ENCODE results near the gene GALNT17. TPM values are rescaled to one million over a fixed set of nuclear protein-coding genes. Genes with fewer than 3 reads are reported as not detected.
"Not testable (repeated sequence)": the region's sequence is repeated elsewhere in the genome, so short reads cannot be mapped to it uniquely, and the experiment has no call there.

GALNT17 gene
- total RNA-seq, 1 experiment from 2014 or later = 0.03 TPM

DNA sequence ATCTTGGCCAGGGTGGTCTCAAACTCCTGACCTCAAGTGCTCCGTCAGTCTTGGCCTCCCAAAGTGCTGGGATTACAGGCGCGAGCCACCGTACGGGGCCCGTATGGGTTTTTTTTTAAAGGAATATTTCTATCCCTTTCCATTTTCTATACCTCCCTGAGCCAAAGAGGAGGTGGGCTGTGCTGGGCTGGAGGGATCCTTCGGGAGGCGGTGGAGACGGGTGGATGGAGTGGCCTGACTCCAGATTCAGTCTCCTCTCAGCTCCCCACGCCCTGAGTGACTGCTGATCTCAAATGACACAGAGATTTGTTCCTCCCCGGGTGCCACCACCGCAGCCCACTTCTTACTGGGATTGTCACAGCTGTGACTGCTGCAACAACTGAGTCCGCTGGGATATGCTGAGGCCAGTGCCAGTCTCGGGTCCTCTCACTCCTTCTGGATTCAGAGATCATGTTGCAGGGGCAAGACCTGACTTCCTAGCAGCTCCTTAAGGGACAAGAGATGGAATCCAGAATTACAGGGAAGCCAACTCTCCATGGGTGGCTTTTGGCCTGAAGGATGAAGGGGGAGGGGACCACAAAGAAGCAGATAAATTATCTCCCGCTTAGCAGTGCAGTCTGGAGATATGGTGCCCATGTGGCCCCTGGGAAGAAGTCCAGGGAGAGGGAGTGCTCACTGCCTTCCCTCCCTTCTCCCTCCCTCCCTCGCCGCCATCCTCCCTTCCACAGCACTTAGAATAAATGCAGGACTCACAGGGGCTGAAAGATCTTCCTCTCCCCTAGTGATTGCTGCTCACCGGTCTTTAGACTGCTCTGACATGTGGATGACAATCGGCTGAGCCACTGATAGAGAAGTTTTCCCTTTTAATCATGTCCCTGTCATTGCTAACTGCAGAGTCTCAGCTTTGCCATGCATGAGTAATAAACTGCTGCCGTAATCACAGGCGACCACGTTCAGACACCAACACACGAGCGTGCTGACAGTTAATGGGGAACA is 14.3 kb downstream of the GALNT17 start:
- in situ Hi-C loops (cut with HindIII; ENCODE audit: low pct_unique_long_range_greater_than_20kb, low sequenced_read_pairs) = no loop called here
- DNase-seq (ENCODE audit: low read depth, low spot score) = no peak

DNA sequence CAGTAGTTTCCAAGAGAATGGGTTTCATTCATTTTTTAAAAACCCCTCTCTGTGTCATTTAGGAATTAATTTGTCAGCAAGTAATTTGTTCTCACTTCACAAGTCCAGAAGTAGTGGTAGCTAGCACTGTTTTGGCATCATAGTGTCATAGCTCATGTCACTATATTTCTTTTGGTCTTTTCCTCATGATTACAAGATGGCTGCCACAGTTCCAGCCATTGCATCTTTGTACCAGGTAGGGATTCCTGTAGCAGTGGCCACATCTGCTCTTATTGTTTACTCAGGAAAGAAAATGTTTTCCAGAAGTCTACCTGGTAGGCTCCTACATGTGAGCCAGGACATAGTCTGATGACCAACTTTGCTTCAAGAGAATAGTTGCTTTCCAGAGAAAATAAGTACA is 16.2 kb downstream of the GALNT17 start:
- in situ Hi-C loops (cut with HindIII; ENCODE audit: low pct_unique_long_range_greater_than_20kb, low sequenced_read_pairs) = no loop called here
- no peak for DNase-seq (ENCODE audit: low read depth, low spot score)

DNA sequence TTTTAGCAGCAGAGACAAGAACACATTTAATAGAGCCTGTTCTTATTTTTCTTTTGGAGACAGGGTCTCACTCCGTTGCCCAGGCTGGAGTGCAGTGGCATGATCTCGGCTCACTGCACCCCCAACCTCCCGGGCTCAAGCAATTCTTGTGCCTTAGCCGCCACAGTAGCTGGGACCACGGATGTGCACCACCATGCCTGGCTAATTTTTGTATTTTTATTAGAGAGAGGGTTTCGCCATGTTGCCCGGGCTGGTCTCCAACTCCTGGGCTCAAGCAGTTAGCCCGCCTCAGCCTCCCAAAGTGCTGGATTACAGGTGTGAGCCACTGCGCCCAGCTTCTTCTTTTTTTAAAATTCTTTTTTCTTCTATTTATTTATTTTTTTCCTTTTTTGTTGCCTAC is 23.3 kb downstream of the GALNT17 start:
- no peak for DNase-seq (ENCODE audit: low read depth, low spot score)
- in situ Hi-C loops (cut with HindIII; ENCODE audit: low pct_unique_long_range_greater_than_20kb, low sequenced_read_pairs) = no loop called here

DNA sequence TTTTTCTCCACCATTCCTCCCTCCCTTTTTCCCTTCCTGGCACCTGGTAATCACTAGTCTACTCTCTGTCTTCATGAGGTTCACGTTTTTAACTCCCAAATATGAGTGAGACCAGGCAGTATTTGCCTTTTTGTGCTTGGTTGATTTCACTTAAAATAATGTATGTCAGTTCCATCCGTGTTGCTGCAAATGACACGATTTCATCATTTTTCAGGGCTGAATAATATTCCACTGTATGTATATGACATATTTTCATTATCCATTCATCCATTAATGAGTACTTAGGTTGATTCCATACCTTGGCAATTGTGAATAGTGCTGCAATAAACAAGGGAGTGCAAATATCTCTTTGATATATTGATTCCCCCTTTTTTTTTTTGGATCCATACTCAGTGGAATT is 25.8 kb downstream of the GALNT17 start:
- in situ Hi-C loops (cut with HindIII; ENCODE audit: low pct_unique_long_range_greater_than_20kb, low sequenced_read_pairs) = no loop called here

DNA sequence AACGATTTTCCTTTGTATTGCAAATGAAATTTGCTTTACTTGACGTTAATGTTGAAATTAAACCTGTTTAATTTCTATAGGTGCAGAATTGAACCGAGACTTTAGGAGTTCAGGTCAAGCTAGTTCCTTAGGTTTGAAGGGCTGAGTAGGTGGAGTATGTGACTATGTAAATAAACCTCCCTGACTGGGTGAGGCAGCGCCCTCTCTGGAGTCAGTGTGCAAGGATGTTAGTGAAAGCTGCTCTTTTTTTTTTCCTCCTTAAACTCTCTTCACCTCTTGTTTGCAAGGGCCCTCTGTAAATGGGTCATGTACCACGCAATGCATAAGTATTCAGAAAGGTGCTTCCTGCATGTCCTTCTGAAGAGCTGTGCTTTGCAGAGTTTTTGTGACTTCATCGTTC is 33.8 kb downstream of the GALNT17 start:
- peak; percentile 13 for DNase-seq (ENCODE audit: low read depth, low spot score)

More for the DNA sequence above, 25.8 kb downstream of the GALNT17 start:
- DNase-seq (ENCODE audit: low read depth, low spot score) = no peak

DNA sequence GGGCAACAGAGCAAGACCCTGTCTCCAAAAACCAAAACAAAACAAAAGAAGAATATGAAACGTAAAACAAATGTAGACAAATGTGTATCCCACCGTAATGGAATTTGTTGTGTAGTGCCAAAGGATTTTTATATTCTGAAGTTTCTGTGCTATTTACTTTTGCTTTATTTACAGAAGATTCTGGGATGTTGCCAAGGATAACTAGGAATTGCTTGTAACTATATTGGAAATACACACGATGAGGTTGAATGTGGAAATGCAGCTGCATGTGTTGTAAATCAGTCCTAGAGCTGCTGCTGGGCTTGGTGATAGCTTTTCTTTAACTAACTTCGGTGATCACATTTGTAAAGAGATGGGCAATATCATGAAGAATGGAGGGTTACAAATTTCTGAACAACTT is 39.5 kb downstream of the GALNT17 start:
- in situ Hi-C loops (cut with HindIII; ENCODE audit: low pct_unique_long_range_greater_than_20kb, low sequenced_read_pairs) = no loop called here
- DNase-seq (ENCODE audit: low read depth, low spot score) = no peak

More for the DNA sequence above, 33.8 kb downstream of the GALNT17 start:
- in situ Hi-C loops (cut with HindIII; ENCODE audit: low pct_unique_long_range_greater_than_20kb, low sequenced_read_pairs) = no loop called here

DNA sequence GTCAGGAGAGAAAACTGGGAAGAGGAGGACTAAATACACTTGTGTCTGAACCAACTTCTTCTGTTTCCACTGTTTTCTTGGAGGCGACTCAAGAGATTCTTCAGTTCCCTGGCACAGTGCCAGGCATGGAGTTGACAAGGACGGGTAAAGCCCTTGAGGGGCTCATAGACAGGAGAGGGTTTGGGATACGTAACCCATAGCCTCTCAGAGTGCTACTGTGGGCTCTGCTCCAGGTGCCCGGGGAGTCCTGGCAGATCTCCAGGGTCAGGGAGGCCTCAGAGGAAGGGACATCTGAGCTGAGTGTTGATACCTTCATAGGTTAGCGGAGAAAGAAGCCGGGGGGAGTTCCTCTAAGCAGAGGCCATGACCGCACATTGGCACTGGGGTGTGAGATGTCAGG is 42.0 kb downstream of the GALNT17 start:
- in situ Hi-C loops (cut with HindIII; ENCODE audit: low pct_unique_long_range_greater_than_20kb, low sequenced_read_pairs) = no loop called here
- DNase-seq (ENCODE audit: low read depth, low spot score) = no peak

DNA sequence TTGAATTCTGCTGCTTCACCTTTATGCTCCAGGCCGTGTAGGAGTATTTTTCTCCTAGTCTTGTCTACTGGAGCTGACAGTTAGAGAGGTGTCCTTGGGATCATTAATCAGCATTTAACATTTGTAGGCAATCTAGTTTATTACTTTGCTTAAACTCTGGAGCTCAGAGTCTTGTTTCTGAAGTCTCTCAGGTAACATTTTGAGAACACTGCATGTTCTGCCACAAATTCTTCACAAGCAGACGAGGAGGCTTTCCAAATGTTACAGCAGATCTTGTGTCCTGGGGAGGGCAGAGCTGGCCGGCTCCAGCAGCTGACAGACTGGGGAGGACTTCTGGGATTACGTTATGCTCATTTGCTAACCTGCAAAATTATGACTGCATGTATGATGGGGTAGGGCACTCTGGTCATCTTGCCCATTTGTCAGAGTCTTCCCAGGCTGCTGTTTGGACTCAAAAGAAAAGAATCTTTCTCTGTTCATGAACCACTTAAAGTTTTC is 50.5 kb downstream of the GALNT17 start:
- no peak for DNase-seq (ENCODE audit: low read depth, low spot score)
- in situ Hi-C loops (cut with HindIII; ENCODE audit: low pct_unique_long_range_greater_than_20kb, low sequenced_read_pairs) = no loop called here

DNA sequence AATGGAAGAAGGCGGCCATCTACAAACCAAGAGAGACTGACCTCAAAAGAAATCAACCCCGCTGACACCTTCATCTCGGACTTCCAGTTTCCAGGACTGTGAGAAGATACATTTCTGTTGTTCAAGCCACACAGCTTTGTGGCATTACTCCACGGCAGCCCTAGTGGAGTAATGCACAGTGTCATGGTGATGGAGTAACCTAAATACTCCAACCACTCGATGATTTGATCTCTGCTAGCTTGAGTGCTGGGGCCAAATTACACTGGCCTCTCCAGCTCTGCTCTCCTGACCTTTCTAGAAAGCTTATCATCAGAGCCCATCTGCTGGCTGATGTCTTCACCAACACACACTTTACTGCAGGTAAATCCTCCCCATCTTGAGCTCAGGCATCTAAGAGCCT is 52.2 kb downstream of the GALNT17 start:
- DNase-seq (ENCODE audit: low read depth, low spot score) = no peak
- in situ Hi-C loops (cut with HindIII; ENCODE audit: low pct_unique_long_range_greater_than_20kb, low sequenced_read_pairs) = no loop called here

DNA sequence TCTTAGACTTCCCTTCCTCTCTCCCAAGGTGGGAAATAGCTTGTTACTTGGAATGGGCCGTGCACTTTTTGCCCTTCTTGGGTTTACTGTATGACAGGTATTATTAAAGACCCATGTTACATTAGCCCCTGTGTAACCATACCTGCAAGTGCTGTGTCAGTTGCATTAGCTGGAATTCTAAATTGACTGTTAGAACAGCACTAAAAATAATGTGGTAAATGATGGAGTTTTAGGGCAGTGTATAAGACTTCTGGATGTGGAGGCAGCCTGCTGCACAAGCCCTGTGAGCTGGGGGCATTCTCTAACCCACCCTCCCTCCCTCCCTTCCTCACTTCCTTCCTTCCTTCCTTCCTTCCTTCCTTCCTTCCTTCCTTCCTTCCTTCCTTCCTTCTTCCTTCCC is 52.7 kb downstream of the GALNT17 start:
- no peak for DNase-seq (ENCODE audit: low read depth, low spot score)
- in situ Hi-C loops (cut with HindIII; ENCODE audit: low pct_unique_long_range_greater_than_20kb, low sequenced_read_pairs) = no loop called here

DNA sequence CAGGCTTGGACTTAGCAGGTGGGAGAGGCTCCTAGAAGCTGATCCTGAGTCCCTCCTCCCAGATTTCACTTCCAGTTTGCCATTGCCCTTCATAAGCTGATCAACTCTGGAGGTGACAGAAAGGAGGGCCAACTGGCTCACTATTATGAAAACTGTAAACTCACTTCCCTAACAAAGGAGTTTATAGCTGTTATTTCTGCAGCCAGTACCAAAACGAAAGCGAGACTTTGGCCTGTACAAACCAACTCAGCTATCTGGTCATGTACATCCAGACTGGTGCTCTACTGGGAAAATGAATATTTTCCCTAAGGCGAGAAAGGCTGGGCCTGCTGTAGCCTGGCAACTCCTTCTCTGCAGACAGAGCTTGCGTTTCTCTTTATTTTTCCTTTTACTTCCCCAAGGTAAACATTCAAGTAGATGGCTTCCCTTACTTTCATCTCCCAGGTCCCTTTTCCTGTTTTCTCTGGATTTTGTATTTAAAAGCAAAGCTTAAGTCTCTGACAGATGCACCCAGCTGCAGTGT is 54.7 kb downstream of the GALNT17 start:
- no peak for DNase-seq (ENCODE audit: low read depth, low spot score)
- in situ Hi-C loops (cut with HindIII; ENCODE audit: low pct_unique_long_range_greater_than_20kb, low sequenced_read_pairs) = no loop called here

DNA sequence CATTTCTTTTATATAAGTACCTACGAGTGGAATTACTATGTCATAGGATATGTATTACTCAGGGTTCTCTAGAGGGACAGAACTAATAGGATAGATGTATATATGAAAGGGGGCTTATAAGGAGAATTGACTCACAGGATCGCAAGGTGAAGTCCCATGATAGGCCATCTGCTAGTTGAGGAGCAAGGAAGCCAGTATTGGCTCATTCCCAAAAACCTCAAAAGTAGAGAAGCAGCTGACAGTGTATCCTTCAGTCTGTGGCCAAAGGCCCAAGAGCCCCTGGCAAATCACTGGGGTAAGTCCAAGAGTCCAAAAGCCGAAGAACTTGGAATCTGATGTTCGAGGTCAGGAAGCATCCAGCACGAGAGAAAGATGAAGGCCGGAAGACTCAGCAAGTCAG is 59.8 kb downstream of the GALNT17 start:
- no peak for DNase-seq (ENCODE audit: low read depth, low spot score)
- in situ Hi-C loops (cut with HindIII; ENCODE audit: low pct_unique_long_range_greater_than_20kb, low sequenced_read_pairs) = no loop called here

DNA sequence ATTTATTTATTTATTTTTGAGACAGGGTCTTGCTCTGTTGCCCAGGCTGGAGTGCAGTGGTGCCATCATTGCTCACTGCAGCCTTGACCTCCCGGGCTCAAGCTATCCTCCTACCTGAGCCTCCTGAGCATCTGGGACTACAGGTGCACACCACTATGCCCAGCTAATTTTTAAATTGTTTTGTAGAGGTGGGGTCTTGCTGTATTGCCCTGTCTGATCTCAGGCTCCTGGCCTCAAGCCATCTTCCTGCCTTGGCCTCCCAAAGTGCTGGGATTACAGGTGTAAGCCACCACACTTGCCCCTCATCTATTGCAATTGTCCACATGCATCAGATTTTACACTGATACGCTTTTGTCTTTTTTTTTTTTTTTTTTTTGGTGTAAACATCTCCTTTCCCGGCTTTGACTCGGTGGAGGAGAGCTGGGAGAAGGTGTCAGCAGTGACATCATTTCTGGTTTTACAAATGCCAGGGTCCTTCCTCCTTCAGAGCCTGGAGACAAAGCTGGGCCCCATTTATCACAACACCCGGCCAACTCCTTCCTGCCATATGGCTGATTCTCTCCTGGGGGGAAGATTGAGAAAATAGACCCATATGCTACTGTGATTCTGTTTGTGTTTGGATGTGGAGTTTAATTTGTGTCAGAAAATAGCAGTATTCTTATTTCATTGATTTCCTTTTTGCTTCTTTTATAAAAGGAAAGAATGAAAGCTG is 61.3 kb downstream of the GALNT17 start:
- DNase-seq (ENCODE audit: low read depth, low spot score) = no peak

DNA sequence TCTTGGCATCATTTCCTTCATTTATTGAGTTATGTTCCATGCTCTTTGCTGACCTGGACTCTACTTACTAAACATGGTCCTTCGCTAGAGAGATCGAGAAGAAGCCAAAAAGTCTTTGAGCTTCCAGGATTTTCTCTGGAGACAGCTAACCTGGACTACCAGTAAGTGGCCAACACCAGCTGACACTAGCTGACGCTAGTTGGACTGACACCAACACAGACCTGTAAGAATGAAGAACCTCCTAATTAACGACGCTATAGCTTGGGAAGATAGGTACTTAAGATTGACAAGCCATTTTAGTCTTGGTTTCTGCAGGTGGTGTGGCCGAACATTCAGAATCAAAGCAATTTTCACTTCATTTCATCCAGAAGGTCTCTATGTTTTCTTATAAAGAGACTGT is 66.4 kb downstream of the GALNT17 start:
- in situ Hi-C loops (cut with HindIII; ENCODE audit: low pct_unique_long_range_greater_than_20kb, low sequenced_read_pairs) = no loop called here
- no peak for DNase-seq (ENCODE audit: low read depth, low spot score)

More for the DNA sequence above, 61.3 kb downstream of the GALNT17 start:
- in situ Hi-C loops (cut with HindIII; ENCODE audit: low pct_unique_long_range_greater_than_20kb, low sequenced_read_pairs) = no loop called here

DNA sequence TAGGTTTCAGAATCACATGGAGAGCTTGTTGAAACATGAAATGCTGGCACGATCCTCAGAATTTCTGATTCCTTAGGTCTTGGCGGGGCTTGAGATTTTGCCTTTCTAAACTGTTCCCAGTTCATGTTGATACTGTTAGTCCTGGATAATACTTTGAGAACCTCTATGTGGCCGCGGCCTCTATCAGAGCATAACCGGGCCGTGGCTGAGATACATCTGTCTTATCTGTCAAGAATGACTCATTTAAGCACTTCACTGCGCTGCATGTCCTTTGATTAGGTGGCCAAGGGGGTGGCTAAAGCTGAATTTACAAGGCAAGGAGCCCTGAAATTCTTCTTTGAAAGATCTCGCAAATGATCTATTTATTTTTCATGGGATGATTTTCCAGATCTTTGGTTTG is 66.9 kb downstream of the GALNT17 start:
- no peak for DNase-seq (ENCODE audit: low read depth, low spot score)
- in situ Hi-C loops (cut with HindIII; ENCODE audit: low pct_unique_long_range_greater_than_20kb, low sequenced_read_pairs) = no loop called here

DNA sequence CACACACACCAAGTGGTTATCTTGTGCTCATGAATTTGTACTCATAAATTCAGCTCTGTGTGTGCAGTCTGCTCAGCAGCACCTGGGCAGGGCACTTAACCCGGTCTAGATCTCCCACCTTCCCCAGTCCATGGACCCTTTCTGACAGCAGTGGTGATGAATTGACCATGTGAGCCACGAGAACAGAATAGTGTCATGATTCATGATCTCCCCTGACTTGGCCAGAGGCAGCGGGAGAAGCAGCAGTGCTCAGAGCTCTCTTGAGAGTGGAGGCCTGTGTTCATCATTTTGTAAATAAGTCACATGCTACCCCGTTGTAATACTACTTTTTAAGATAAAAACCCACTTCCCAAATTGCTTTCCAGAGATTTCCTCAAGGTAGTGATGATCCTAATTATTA is 74.2 kb downstream of the GALNT17 start:
- in situ Hi-C loops (cut with HindIII; ENCODE audit: low pct_unique_long_range_greater_than_20kb, low sequenced_read_pairs) = no loop called here
- no peak for DNase-seq (ENCODE audit: low read depth, low spot score)

DNA sequence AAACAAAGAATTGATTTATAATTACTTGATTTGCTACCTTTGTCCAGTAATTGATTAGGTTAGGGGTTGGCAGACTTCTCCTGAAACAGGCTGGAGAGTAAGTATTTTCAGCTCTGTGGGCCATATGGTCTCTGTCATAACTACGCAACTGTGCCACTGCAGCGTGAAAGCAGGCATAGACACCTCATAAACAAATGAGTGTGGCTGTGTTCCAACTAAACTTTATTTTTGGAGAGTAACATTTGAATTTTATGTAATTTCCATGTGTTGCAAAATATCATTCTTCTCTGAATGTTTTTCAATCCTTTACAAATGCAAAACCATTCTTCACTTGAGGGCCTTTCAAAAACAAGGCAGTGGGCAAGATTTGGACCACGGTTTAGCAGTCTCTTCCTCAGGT is 76.9 kb downstream of the GALNT17 start:
- in situ Hi-C loops (cut with HindIII; ENCODE audit: low pct_unique_long_range_greater_than_20kb, low sequenced_read_pairs) = no loop called here

DNA sequence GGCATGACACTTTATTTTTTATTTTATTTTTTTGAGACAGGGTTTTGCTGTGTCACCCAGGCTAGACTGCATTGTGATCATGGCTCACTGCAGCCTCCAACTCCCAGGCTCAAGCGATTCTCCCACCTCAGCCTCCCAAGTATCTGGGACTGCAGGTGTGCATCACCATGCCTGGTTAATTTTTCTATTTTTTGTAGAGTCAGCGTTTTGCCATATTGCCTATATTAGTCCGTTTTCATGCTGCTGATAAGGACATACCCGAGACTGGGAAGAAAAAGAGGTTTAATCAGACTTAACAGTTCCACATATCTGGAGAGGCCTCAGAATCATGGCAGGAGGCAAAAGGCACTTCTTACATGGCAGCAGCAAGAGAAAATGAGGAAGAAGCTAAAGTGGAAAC is 77.5 kb downstream of the GALNT17 start:
- in situ Hi-C loops (cut with HindIII; ENCODE audit: low pct_unique_long_range_greater_than_20kb, low sequenced_read_pairs); DNase-seq (ENCODE audit: low read depth, low spot score): not testable (repeated sequence)

More for the DNA sequence above, 76.9 kb downstream of the GALNT17 start:
- no peak for DNase-seq (ENCODE audit: low read depth, low spot score)

Data from SK-MEL-5 (cell line).